HepG2 (cell line): ENCODE results near the gene THRA. TPM values are rescaled to one million over a fixed set of nuclear protein-coding genes. Genes with fewer than 3 reads are reported as not detected.

Experiments
- ATF6 ChIP-seq: sonication (generic); formaldehyde crosslinking; conservative IDR thresholded peaks from 2 replicates; pipeline ENCODE4 v1.4.0; 2020; ENCODE audit warnings: missing genetic modification reagents
- FIP1L1 ChIP-seq: fragments of 200-400 bp; formaldehyde crosslinking; IDR thresholded peaks from 2 replicates; pipeline ENCODE4 v1.6.1; 2018; ENCODE audit warnings: low read depth, mild to moderate bottlenecking, low read length, moderate library complexity, borderline replicate concordance; ENCODE audit not compliant: insufficient read depth
- GATAD2A ChIP-seq: IDR thresholded peaks from 2 replicates; pipeline ENCODE4 v1.6.1; 2016
- HES4 ChIP-seq: sonication (generic); formaldehyde crosslinking; IDR thresholded peaks from 2 replicates; pipeline ENCODE4 v1.9.0; 2021; ENCODE audit warnings: mild to moderate bottlenecking, missing genetic modification reagents, borderline replicate concordance
- KLF12 ChIP-seq: sonication (generic); formaldehyde crosslinking; IDR thresholded peaks from 2 replicates; pipeline ENCODE4 v1.4.0; 2020; ENCODE audit warnings: missing genetic modification reagents, borderline replicate concordance
- KLF6 ChIP-seq: IDR thresholded peaks from 2 replicates; pipeline ENCODE4 v1.8.0; 2016; ENCODE audit warnings: missing biosample characterization, missing genetic modification reagents
- MIER3 ChIP-seq: IDR thresholded peaks from 2 replicates; pipeline ENCODE4 v1.6.1; 2016; ENCODE audit warnings: missing compliant biosample characterization, borderline replicate concordance
- NR0B2 ChIP-seq: sonication (generic); formaldehyde crosslinking; IDR thresholded peaks from 2 replicates; pipeline ENCODE4 v1.4.0; 2020; ENCODE audit warnings: mild to moderate bottlenecking, missing genetic modification reagents
- NRL ChIP-seq: sonication (generic); formaldehyde crosslinking; IDR thresholded peaks from 2 replicates; pipeline ENCODE4 v1.5.0; 2020; ENCODE audit warnings: missing genetic modification reagents, mild to moderate bottlenecking, moderate library complexity, borderline replicate concordance
- PTBP1 ChIP-seq: fragments of 200-400 bp; formaldehyde crosslinking; IDR thresholded peaks from 2 replicates; pipeline ENCODE4 v1.6.1; 2018; ENCODE audit warnings: low read length, low read depth; ENCODE audit not compliant: poor library complexity, severe bottlenecking
- RORA ChIP-seq: sonication (generic); formaldehyde crosslinking; IDR thresholded peaks from 2 replicates; pipeline ENCODE4 v1.5.0; 2020; ENCODE audit warnings: mild to moderate bottlenecking, missing genetic modification reagents, moderate library complexity
- TARDBP ChIP-seq: sonication (generic); formaldehyde crosslinking; IDR thresholded peaks from 2 replicates; pipeline ENCODE4 v1.8.0; 2022; ENCODE audit warnings: mild to moderate bottlenecking, missing genetic modification reagents
- ZBTB39 ChIP-seq: sonication (generic); formaldehyde crosslinking; IDR thresholded peaks from 2 replicates; pipeline ENCODE4 v1.5.0; 2020; ENCODE audit warnings: missing genetic modification reagents
- ZFAT ChIP-seq: sonication (generic); formaldehyde crosslinking; conservative IDR thresholded peaks from 2 replicates; pipeline ENCODE4 v1.8.1; 2023; ENCODE audit warnings: missing genetic modification reagents, inconsistent platforms
- ZFP82 ChIP-seq: sonication (generic); formaldehyde crosslinking; IDR thresholded peaks from 2 replicates; pipeline ENCODE4 v1.5.1; 2020; ENCODE audit warnings: mild to moderate bottlenecking, missing genetic modification reagents, borderline replicate concordance
- ZFX ChIP-seq: sonication (generic); formaldehyde crosslinking; IDR thresholded peaks from 2 replicates; pipeline ENCODE4 v1.4.0; 2020; ENCODE audit warnings: mild to moderate bottlenecking, low read depth, missing genetic modification reagents, moderate library complexity
- ZGPAT ChIP-seq: IDR thresholded peaks from 2 replicates; pipeline ENCODE4 v1.6.1; 2016; ENCODE audit warnings: mild to moderate bottlenecking
- ZNF136 ChIP-seq: sonication (generic); formaldehyde crosslinking; IDR thresholded peaks from 2 replicates; pipeline ENCODE4 v1.8.1; 2022; ENCODE audit warnings: low read depth, mild to moderate bottlenecking, moderate library complexity, missing genetic modification reagents
- ZNF362 ChIP-seq: sonication (generic); formaldehyde crosslinking; IDR thresholded peaks from 2 replicates; pipeline ENCODE4 v1.4.0; 2020; ENCODE audit warnings: missing genetic modification reagents, mild to moderate bottlenecking, borderline replicate concordance
- ZNF569 ChIP-seq: sonication (generic); formaldehyde crosslinking; IDR thresholded peaks from 2 replicates; pipeline ENCODE4 v1.5.0; 2020; ENCODE audit warnings: mild to moderate bottlenecking, missing genetic modification reagents, moderate library complexity, borderline replicate concordance
- ZNF652 ChIP-seq: IDR thresholded peaks from 2 replicates; pipeline ENCODE4 v1.6.1; 2016; ENCODE audit warnings: low read depth, borderline replicate concordance
- polyA plus RNA-seq, 8 experiments: library from polyadenylated mRNA; depleted of rRNA in 3 of 8; stranded (reverse) in 7 of 8; unstranded in 1 of 8; fragments of >200 nt; fragmentation: Illumina TruSeq in 4 of 8; extraction: Trizol in 4 of 8; gene quantifications; 2 replicates each; pipeline versions ENCODE4 v1.2.1 to v1.2.3, GENCODE V29; 2011 to 2016; ENCODE audit warnings: low read depth in 4 of 8, missing spikeins in 1 of 8, mixed read lengths in 1 of 8; ENCODE audit not compliant: insufficient read depth in 1 of 8
- total RNA-seq, 5 experiments: library from RNA; depleted of rRNA; stranded (reverse); fragments of >200 nt; fragmentation: Illumina TruSeq; extraction: Trizol; gene quantifications; 2 replicates each; pipeline ENCODE4 v1.2.3, GENCODE V29; 2016; ENCODE audit warnings: low read depth in 1 of 5

THRA gene
- total and polyA plus RNA-seq, 2 of the 13 experiments (the other 11 are each of a cell fraction or from before 2014, with no cell fraction given): 8.0 to 9.9 TPM

- TF ChIP-seq ATF6 (CRISPR knock-in tag) (no peak), NR0B2 (CRISPR knock-in tag) (no peak), ZGPAT (peak; percentile 90), ZFP82 (CRISPR knock-in tag) (0 out of 2 replicates have a peak, but pooled peaks have one; percentile 27), MIER3 (peak; percentile 77; the same call in 1 of the 2 replicates), KLF12 (CRISPR knock-in tag) (no peak), PTBP1 (no peak), ZNF136 (CRISPR knock-in tag) (peak; percentile 72; the same call in 1 of the 2 replicates), NRL (CRISPR knock-in tag) (peak; percentile 57; the same call in 1 of the 2 replicates), ZFX (CRISPR knock-in tag) (peak; percentile 26; the same call in 1 of the 2 replicates), HES4 (no peak), ZNF569 (CRISPR knock-in tag) (no peak), GATAD2A (CRISPR knock-in tag) (peak; percentile 74), ZNF362 (CRISPR knock-in tag) (no peak), ZNF652 (peak; percentile 32; the same call in 1 of the 2 replicates), TARDBP (CRISPR knock-in tag) (no peak; the same call in 1 of the 2 replicates), FIP1L1 (no peak), ZFAT (CRISPR knock-in tag) (no peak), KLF6 (CRISPR knock-in tag) (peak; percentile 67), RORA (CRISPR knock-in tag) (no peak), ZBTB39 (CRISPR knock-in tag) (peak; percentile 45; the same call in 1 of the 2 replicates)
Measured at GRCh38 chr17:40111221-40112128, 48.7 kb downstream of the THRA start (continued).
